Ovary (tissue), 9 donors: ENCODE results near the gene AADACL2. TPM values are rescaled to one million over a fixed set of nuclear protein-coding genes. Genes with fewer than 3 reads are reported as not detected.
"Not testable (repeated sequence)": the region's sequence is repeated elsewhere in the genome, so short reads cannot be mapped to it uniquely, and the experiment has no call there.

Experiments used
- DNase-seq, 5 donors: peaks; one replicate each; pipeline ENCODE4 v3.0.0-alpha.2; 2019 to 2020
- H3K27ac ChIP-seq, 2 donors: fragments of 200-600 bp; one replicate each; pipeline versions ENCODE4 v1.5.1 to v1.8.0; 2019 to 2022
- H3K27me3 ChIP-seq: fragments of 200-600 bp; one replicate; pipeline ENCODE4 v1.8.0; 2022
- H3K36me3 ChIP-seq: fragments of 200-600 bp; sonication (generic); one replicate; pipeline ENCODE4 v1.5.1; 2019
- H3K4me1 ChIP-seq: one replicate; pipeline ENCODE4 v1.8.1; 2013; ENCODE audit warnings: mild to moderate bottlenecking, moderate library complexity; ENCODE audit not compliant: insufficient read depth
- H3K4me3 ChIP-seq: fragments of 200-600 bp; sonication (generic); one replicate; pipeline ENCODE4 v1.5.1; 2017
- H3K9me3 ChIP-seq, 2 donors: fragments of 200-600 bp in 1 of 2; sonication (generic) in 1 of 2; one replicate each; pipeline versions ENCODE4 v1.5.1 to v1.8.1; 2013 to 2019; ENCODE audit warnings: mild to moderate bottlenecking in 1 of 2, moderate library complexity in 1 of 2
- CTCF ChIP-seq, 3 donors: fragments of 450-650 bp in 2 of 3; fragments of 200-600 bp in 1 of 3; IDR thresholded peaks; one replicate each; pipeline versions ENCODE4 v1.5.1 to v1.8.0; 2016 to 2022; ENCODE audit warnings: antibody characterized with exemption in 3 of 3, mild to moderate bottlenecking in 1 of 3
- EP300 ChIP-seq: sonication (generic); formaldehyde crosslinking; IDR thresholded peaks from one replicate; pipeline ENCODE4 v1.6.1; 2017; ENCODE audit warnings: antibody characterized with exemption
- POLR2A ChIP-seq: fragments of 450-650 bp; IDR thresholded peaks from one replicate; pipeline ENCODE4 v1.6.1; 2017; ENCODE audit warnings: antibody characterized with exemption, mild to moderate bottlenecking, moderate library complexity
- WGBS, 3 donors: extraction: QIAGEN DNeasy Blood & Tissue Kit in 1 of 3; methylation state at CpG; one replicate each; pipeline versions ENCODE4 v1.1.5 to v1.1.7; 2013 to 2017; 5-methylcytosine and 5-hydroxymethylcytosine counted together
- intact Hi-C, 4 donors: fragments of 100-400 bp; cut with DNase I; formaldehyde crosslinking; loops; one replicate each; pipeline versions ENCODE4 v1.11.0 to v1.15.1; 2022 to 2023
- polyA plus RNA-seq, 2 donors: library from polyadenylated mRNA; stranded (reverse); fragments of 200-250 nt in 1 of 2; fragments of 350-450 nt in 1 of 2; fragmentation: Illumina TruSeq in 1 of 2; extraction: RNeasy Lipid Tissue Mini Kit (QIAGEN cat#74804) in 1 of 2; gene quantifications; one replicate each; pipeline ENCODE4 v1.2.3, GENCODE V29; 2013 to 2014
- total RNA-seq, 7 donors: library from RNA; depleted of rRNA in 2 of 7; stranded (reverse); fragments of >200 nt in 2 of 7; fragmentation: NEBNext Ultra II Directional in 3 of 7; extraction: Animal tissue kit (Norgen Biotek cat#: 25700) in 3 of 7; gene quantifications; one replicate each; pipeline versions ENCODE4 v1.1.0 to v1.2.4, GENCODE V29; 2016 to 2023
- donor health status: DM: no; HTN: no; CAD: no; lungs with moderate emphysema.
- donor health status: DM: no; HTN: no; CAD: no.
- donor health status: Bipolar disorder and iron deficiency.
- donor health status: DM: yes; HTN: yes; CAD: no.
- donor health status: DM: no; HTN: no; CAD: no.
- donor health status: DM: yes; HTN: yes; CAD: no.

AADACL2 gene
- total and polyA plus RNA-seq, 9 donors, result 0.30 to 2.8 TPM; not detected in 7

GRCh38 chr3:151787626-151788025 is 53.9 kb downstream of the AADACL2 start:
- no peak for TF ChIP-seq POLR2A
- no peak for TF ChIP-seq CTCF (IDR thresholded peaks at IDR 0.05)
- TF ChIP-seq EP300, result no peak
- no peaks in the 10 kb centered on the region for H3K27me3 ChIP-seq
- no peaks in the 10 kb centered on the region for H3K9me3 ChIP-seq
- no peak for DNase-seq
- H3K27ac ChIP-seq, result no peak overlapping the region
- no peak overlapping the region for H3K4me3 ChIP-seq
- intact Hi-C loops, result no loop called here
- no peaks in the 10 kb centered on the region for H3K4me1 ChIP-seq
- H3K36me3 ChIP-seq, result no peaks in the 10 kb centered on the region

- intact Hi-C loops, result no loop called here
- 67 to 80% (median 76%) methylated on average over 2 of the region's 2 CpGs for WGBS, 3 donors
- Histone ChIP-seq H3K36me3 (no peaks in the 10 kb centered on the region), H3K9me3 (no peaks in the 10 kb centered on the region), H3K27ac (no peak overlapping the region), H3K4me3 (no peak overlapping the region), H3K4me1 (no peaks in the 10 kb centered on the region), H3K27me3 (no peaks in the 10 kb centered on the region)
- DNase-seq, result no peak
- TF ChIP-seq CTCF (IDR thresholded peaks at IDR 0.05) (no peak), POLR2A (no peak), EP300 (no peak)
Observed at GRCh38 chr3:151788401-151788800, 54.7 kb downstream of the AADACL2 start.

GRCh38 chr3:151789853-151790463 is 56.2 kb downstream of the AADACL2 start:
- Histone ChIP-seq H3K27ac (no peak overlapping the region), H3K9me3 (no peaks in the 10 kb centered on the region), H3K27me3 (no peaks in the 10 kb centered on the region), H3K4me3 (no peak overlapping the region), H3K4me1 (no peaks in the 10 kb centered on the region), H3K36me3 (no peaks in the 10 kb centered on the region)
- WGBS, 3 donors, result 27 to 48% (median 34%) methylated on average over 1 of the region's 1 CpG
- intact Hi-C loops, result no loop called here
- DNase-seq, result no peak
- no peak for TF ChIP-seq EP300
- no peak for TF ChIP-seq POLR2A

- H3K27ac ChIP-seq, H3K27me3 ChIP-seq, DNase-seq, H3K36me3 ChIP-seq, H3K4me1 ChIP-seq, H3K9me3 ChIP-seq, H3K4me3 ChIP-seq, intact Hi-C loops: not testable (repeated sequence)
- 94 to 95% (median 94%) methylated on average over 2 of the region's 2 CpGs for WGBS, 3 donors
Observed at GRCh38 chr3:151790763-151791162, 57.0 kb downstream of the AADACL2 start.

GRCh38 chr3:151792411-151792810 is 58.7 kb downstream of the AADACL2 start:
- intact Hi-C loops, result no loop called here
- Histone ChIP-seq H3K27me3 (no peaks in the 10 kb centered on the region), H3K4me3 (no peak overlapping the region), H3K4me1 (no peaks in the 10 kb centered on the region), H3K9me3 (no peaks in the 10 kb centered on the region), H3K36me3 (no peaks in the 10 kb centered on the region), H3K27ac (no peak overlapping the region)
- TF ChIP-seq EP300 (no peak), POLR2A (no peak), CTCF (IDR thresholded peaks at IDR 0.05) (no peak)
- WGBS, 3 donors, result 90 to 96% (median 93%) methylated on average over 2 of the region's 2 CpGs
- DNase-seq, result no peak
